CMK (cell line): ENCODE results near the gene STK10.
"Not testable (repeated sequence)": the region's sequence is repeated elsewhere in the genome, so short reads cannot be mapped to it uniquely, and the experiment has no call there.

Experiments used
- DNase-seq: peaks from one replicate; pipeline ENCODE4 v3.0.0-alpha.2; 2010; ENCODE audit warnings: low read depth

The STK10 gene

GRCh38 chr5:172188033-172188892 lies at the start of gene STK10:
STK10 (minus strand) TSS chr5:172188224; CDS start chr5:172188042, 182 bp downstream.
- peak; percentile 65 for DNase-seq

GRCh38 chr5:172235827-172236736 lies 48.1 kb upstream of the STK10 start:
- no peak for DNase-seq

GRCh38 chr5:172235132-172235780 lies 47.2 kb upstream of the STK10 start:
- no peak for DNase-seq

- no peak for DNase-seq
These were observed 46.0 kb upstream of the STK10 start for GRCh38 chr5:172234031-172234430.

- DNase-seq: no peak
These were observed 41.9 kb upstream of the STK10 start for GRCh38 chr5:172229904-172230303.

GRCh38 chr5:172224996-172225395 lies 37.0 kb upstream of the STK10 start:
- no peak for DNase-seq

- DNase-seq: no peak
These were observed 36.2 kb upstream of the STK10 start for GRCh38 chr5:172223901-172224873.

- DNase-seq: no peak
These were observed 31.3 kb upstream of the STK10 start for GRCh38 chr5:172219296-172219695.

- no peak for DNase-seq
These were observed 28.3 kb upstream of the STK10 start for GRCh38 chr5:172216345-172216744.

- DNase-seq: no peak
These were observed 25.1 kb upstream of the STK10 start for GRCh38 chr5:172213126-172213525.

GRCh38 chr5:172211676-172212075 lies 23.7 kb upstream of the STK10 start:
- DNase-seq: no peak

- DNase-seq: no peak
These were observed 21.7 kb upstream of the STK10 start for GRCh38 chr5:172209714-172210113.

GRCh38 chr5:172207511-172207910 lies 19.5 kb upstream of the STK10 start:
- DNase-seq: no peak

GRCh38 chr5:172205984-172206383 lies 18.0 kb upstream of the STK10 start:
- DNase-seq: not testable (repeated sequence)

- DNase-seq: no peak
These were observed 12.5 kb upstream of the STK10 start for GRCh38 chr5:172200476-172200875.

GRCh38 chr5:172199446-172199845 lies 11.4 kb upstream of the STK10 start:
- DNase-seq: no peak

- not testable (repeated sequence) for DNase-seq
These were observed 9.8 kb upstream of the STK10 start for GRCh38 chr5:172197775-172198174.

- no peak for DNase-seq
These were observed 7.2 kb upstream of the STK10 start for GRCh38 chr5:172194985-172195774.

- DNase-seq: no peak
These were observed 5.8 kb upstream of the STK10 start, which contains the start of gene EFCAB9 for GRCh38 chr5:172193872-172194271. EFCAB9 (plus strand) TSS chr5:172194172; CDS start chr5:172194173, 1 bp downstream.

GRCh38 chr5:172189693-172190296 lies 1.8 kb upstream of the STK10 start:
- DNase-seq: no peak
